A549 (cell line): Measurements from ENCODE around the gene ANO7. TPM values are rescaled to one million over a fixed set of nuclear protein-coding genes. Genes with fewer than 3 reads are reported as not detected.

Experiments used
- ATAC-seq, 2 experiments: fragments of 200-7000 bp in 1 of 2; fragments of >200 bp in 1 of 2; cut with Nextera tagmentation in 1 of 2; cut with Tn5 transposase in 1 of 2; 3 replicates each; pipeline versions ENCODE4 v1.8.0 to v1.9.1; 2018 to 2020; ENCODE audit warnings: mild to moderate bottlenecking in 1 of 2, moderate library complexity in 1 of 2
- CTCF ChIA-PET: fragments of 300-600 bp; sonication (Branson Sonifier 250); formaldehyde crosslinking; extraction: SDS; loops from one replicate; lab custom pipeline; 2021; ENCODE audit warnings: antibody characterized with exemption, inconsistent platforms; lab: Yijun Ruan, JAX
- POLR2A ChIA-PET: fragments of 350-600 bp; formaldehyde crosslinking; extraction: SDS; loops from one replicate; lab custom pipeline; 2021; ENCODE audit warnings: antibody characterized with exemption, inconsistent platforms; lab: Yijun Ruan, JAX
- DNase-seq, 2 experiments: peaks; one replicate each; pipeline versions ENCODE4 v3.0.0 to v3.0.0-alpha.2; 2011 to 2016; ENCODE audit warnings: low read depth in 1 of 2, low spot score in 1 of 2
- FAIRE-seq: peaks from 2 replicates; lab custom pipeline; 2011; peaks lifted over from hg19 to GRCh38; lab: Jason Lieb, UNC
- H3K27ac ChIP-seq, 2 experiments: fragments of >200 bp; sonication (Bioruptor Twin); formaldehyde crosslinking; 3 replicates each; pipeline ENCODE4 v1.5.1; 2016 to 2017
- H3K4me1 ChIP-seq: fragments of >200 bp; sonication (Bioruptor Twin); formaldehyde crosslinking; 3 replicates; pipeline ENCODE4 v1.6.1; 2016
- H3K4me2 ChIP-seq: fragments of >200 bp; sonication (Bioruptor Twin); formaldehyde crosslinking; 3 replicates; pipeline ENCODE4 v1.6.1; 2016
- H3K4me3 ChIP-seq: fragments of >200 bp; sonication (Bioruptor Twin); formaldehyde crosslinking; 3 replicates; pipeline ENCODE4 v1.5.1; 2016
- H3K9me3 ChIP-seq: fragments of >200 bp; sonication (Bioruptor Twin); formaldehyde crosslinking; 3 replicates; pipeline ENCODE4 v1.6.1; 2016
- BHLHE40 ChIP-seq: IDR thresholded peaks from 2 replicates; pipeline ENCODE4 v1.6.1; 2012; ENCODE audit warnings: low read depth, low read length, inconsistent platforms
- CHD4 ChIP-seq: fragments of 200-600 bp; sonication (generic); IDR thresholded peaks from 2 replicates; pipeline ENCODE4 v1.6.1; 2016; ENCODE audit warnings: antibody characterized with exemption, mild to moderate bottlenecking, borderline replicate concordance
- EHMT2 ChIP-seq: fragments of 200-600 bp; sonication (generic); IDR thresholded peaks from 2 replicates; pipeline ENCODE4 v1.6.1; 2016; ENCODE audit warnings: antibody characterized with exemption, low read depth, mild to moderate bottlenecking, moderate library complexity
- ESRRA ChIP-seq: fragments of 150-350 bp; IDR thresholded peaks from 2 replicates; pipeline ENCODE4 v1.6.1; 2014; ENCODE audit warnings: mild to moderate bottlenecking, low read length, borderline replicate concordance
- GATA3 ChIP-seq: IDR thresholded peaks from 2 replicates; pipeline ENCODE4 v1.6.1; 2012; ENCODE audit warnings: borderline replicate concordance
- HOXA7 ChIP-seq: fragments of 250-450 bp; sonication (Bioruptor Pico); IDR thresholded peaks from 2 replicates; pipeline ENCODE4 v1.5.0; 2020; ENCODE audit warnings: mild to moderate bottlenecking, moderate library complexity
- HOXB13 ChIP-seq: fragments of 250-450 bp; sonication (Bioruptor Pico); IDR thresholded peaks from 2 replicates; pipeline ENCODE4 v1.5.0; 2020; ENCODE audit warnings: low read depth, mild to moderate bottlenecking, moderate library complexity
- JUNB ChIP-seq: fragments of >200 bp; sonication (Bioruptor Twin); formaldehyde crosslinking; IDR thresholded peaks from 2 replicates; pipeline ENCODE4 v1.6.1; 2016
- KDM1A ChIP-seq: fragments of 200-600 bp; sonication (generic); IDR thresholded peaks from 2 replicates; pipeline ENCODE4 v1.6.1; 2016; ENCODE audit warnings: low read depth, mild to moderate bottlenecking
- KDM5A ChIP-seq: fragments of 200-600 bp; sonication (generic); IDR thresholded peaks from 2 replicates; pipeline ENCODE4 v1.6.1; 2016; ENCODE audit warnings: antibody characterized with exemption, mild to moderate bottlenecking
- NFE2L2 ChIP-seq: fragments of 150-350 bp; conservative IDR thresholded peaks from 2 replicates; pipeline ENCODE4 v1.6.1; 2014; ENCODE audit warnings: low read length
- POLR2A ChIP-seq: IDR thresholded peaks from 2 replicates; pipeline ENCODE4 v1.6.1; 2012; ENCODE audit warnings: mild to moderate bottlenecking, low read length
- POLR2AphosphoS2 ChIP-seq: conservative IDR thresholded peaks from 2 replicates; pipeline ENCODE4 v1.6.1; 2012; ENCODE audit warnings: low read length, improper control_type of control experiment, inconsistent platforms
- RFX5 ChIP-seq: fragments of 450-650 bp; IDR thresholded peaks from 2 replicates; pipeline ENCODE4 v1.7.1; 2014; ENCODE audit warnings: antibody characterized with exemption, mild to moderate bottlenecking, moderate library complexity
- SMC3 ChIP-seq: fragments of >200 bp; sonication (Bioruptor Twin); formaldehyde crosslinking; IDR thresholded peaks from 3 replicates; pipeline ENCODE4 v1.6.1; 2018; ENCODE audit warnings: inconsistent platforms
- ZSCAN20 ChIP-seq: fragments of 250-450 bp; sonication (Bioruptor Pico); IDR thresholded peaks from 2 replicates; pipeline ENCODE4 v1.8.0; 2022; ENCODE audit warnings: mild to moderate bottlenecking, moderate library complexity
- WGBS: methylation state at CpG from one replicate; pipeline ENCODE4 v1.1.6; 2017; ENCODE audit errors: missing lambda C conversion rate; 5-methylcytosine and 5-hydroxymethylcytosine counted together
- polyA plus RNA-seq, 4 experiments: library from polyadenylated mRNA; depleted of rRNA in 3 of 4; stranded (reverse); fragments of >200 nt; fragmentation: RNase III in 1 of 4; extraction: RNeasy Plus Mini Kit Qiagen cat#74134 plus additional on column Dnase treatment in 1 of 4; gene quantifications; 2 replicates in 3 of 4; 3 replicates in 1 of 4; pipeline ENCODE4 v1.2.3, GENCODE V29; 2011 to 2017
- TF ChIP-seq, protein P1 (sequence below): fragments of >200 bp; sonication (Bioruptor Twin); formaldehyde crosslinking; IDR thresholded peaks from 3 replicates; pipeline ENCODE4 v1.6.1; 2016
- TF ChIP-seq, protein P2 (sequence below): fragments of >200 bp; sonication (Bioruptor Twin); formaldehyde crosslinking; IDR thresholded peaks from 3 replicates; pipeline ENCODE4 v1.5.1; 2016
- TF ChIP-seq, protein P3 (sequence below): fragments of 250-450 bp; sonication (Bioruptor Pico); IDR thresholded peaks from 2 replicates; pipeline ENCODE4 v1.5.0; 2020; ENCODE audit warnings: low read depth, mild to moderate bottlenecking, moderate library complexity

Gene ANO7
- polyA plus RNA-seq, 2 of the 4 experiments (the other 2 are of a cell fraction), result 0.92 to 2.7 TPM

DNA sequence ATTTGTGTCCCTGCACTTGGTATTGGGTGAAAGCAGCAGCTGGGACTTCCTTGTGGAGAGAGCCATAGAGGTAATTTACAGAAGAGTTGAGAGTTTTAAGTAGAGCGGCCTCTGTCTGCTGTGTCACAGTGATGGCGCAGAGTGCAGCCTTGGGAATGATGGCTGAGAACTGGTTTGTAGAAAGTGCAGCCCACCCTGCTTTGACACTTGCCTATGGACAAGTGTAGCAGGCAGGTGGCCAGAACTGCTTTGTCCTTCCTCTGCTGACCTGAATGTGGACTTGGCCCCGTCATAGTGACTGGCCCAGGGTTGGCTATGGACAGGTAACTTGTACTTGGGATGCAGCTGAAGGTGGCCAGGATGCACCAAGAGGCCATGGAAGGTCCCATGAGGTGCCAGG, 6.4 kb upstream of the ANO7 start:
- ChIA-PET CTCF (no interaction called here), POLR2A (no interaction called here)
- no peak for TF ChIP-seq RFX5
- TF ChIP-seq KDM5A, result no peak
- no peak for TF ChIP-seq GATA3
- TF ChIP-seq, protein P1, sequence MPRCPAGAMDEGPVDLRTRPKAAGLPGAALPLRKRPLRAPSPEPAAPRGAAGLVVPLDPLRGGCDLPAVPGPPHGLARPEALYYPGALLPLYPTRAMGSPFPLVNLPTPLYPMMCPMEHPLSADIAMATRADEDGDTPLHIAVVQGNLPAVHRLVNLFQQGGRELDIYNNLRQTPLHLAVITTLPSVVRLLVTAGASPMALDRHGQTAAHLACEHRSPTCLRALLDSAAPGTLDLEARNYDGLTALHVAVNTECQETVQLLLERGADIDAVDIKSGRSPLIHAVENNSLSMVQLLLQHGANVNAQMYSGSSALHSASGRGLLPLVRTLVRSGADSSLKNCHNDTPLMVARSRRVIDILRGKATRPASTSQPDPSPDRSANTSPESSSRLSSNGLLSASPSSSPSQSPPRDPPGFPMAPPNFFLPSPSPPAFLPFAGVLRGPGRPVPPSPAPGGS, result no peak
- no peak for TF ChIP-seq CHD4
- no peak for TF ChIP-seq BHLHE40

DNA sequence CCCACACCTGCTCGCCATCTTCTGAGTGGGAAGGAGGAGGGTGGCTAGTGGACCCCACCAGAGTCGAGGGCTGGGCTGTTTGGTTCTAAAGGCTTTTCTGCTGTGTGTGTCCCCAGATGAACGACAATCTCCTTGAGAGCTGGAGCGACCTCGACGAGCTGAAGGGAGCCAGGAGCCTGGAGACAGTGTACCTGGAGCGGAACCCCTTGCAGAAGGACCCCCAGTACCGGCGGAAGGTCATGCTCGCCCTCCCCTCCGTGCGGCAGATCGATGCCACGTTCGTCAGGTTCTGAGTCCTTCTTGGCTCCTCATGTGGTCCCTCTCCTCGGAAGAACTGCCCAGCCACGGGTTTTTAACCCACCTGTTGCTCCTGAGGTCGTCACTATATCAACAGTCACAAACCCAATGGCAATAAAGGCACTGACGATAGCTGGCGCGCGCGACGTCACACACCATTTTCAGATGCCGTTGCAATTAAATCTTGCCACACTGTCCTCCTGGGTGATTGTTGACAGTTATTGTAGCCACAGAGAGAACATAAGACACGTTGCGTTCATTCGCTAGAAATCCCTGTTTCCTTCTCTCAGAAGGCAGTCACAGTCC, 5.8 kb upstream of the ANO7 start:
- Histone ChIP-seq H3K4me1 (no peaks in the 10 kb centered on the region), H3K27ac (no peak overlapping the region), H3K4me3 (no peak overlapping the region), H3K9me3 (no peaks in the 10 kb centered on the region)
- POLR2A ChIA-PET, result no interaction called here
- FAIRE-seq (no peak), DNase-seq (no peak), ATAC-seq (no peak)
- no peak for TF ChIP-seq NFE2L2
- TF ChIP-seq, protein P2, sequence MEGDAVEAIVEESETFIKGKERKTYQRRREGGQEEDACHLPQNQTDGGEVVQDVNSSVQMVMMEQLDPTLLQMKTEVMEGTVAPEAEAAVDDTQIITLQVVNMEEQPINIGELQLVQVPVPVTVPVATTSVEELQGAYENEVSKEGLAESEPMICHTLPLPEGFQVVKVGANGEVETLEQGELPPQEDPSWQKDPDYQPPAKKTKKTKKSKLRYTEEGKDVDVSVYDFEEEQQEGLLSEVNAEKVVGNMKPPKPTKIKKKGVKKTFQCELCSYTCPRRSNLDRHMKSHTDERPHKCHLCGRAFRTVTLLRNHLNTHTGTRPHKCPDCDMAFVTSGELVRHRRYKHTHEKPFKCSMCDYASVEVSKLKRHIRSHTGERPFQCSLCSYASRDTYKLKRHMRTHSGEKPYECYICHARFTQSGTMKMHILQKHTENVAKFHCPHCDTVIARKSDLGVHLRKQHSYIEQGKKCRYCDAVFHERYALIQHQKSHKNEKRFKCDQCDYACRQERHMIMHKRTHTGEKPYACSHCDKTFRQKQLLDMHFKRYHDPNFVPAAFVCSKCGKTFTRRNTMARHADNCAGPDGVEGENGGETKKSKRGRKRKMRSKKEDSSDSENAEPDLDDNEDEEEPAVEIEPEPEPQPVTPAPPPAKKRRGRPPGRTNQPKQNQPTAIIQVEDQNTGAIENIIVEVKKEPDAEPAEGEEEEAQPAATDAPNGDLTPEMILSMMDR, result no peak
- TF ChIP-seq KDM1A, result no peak
- TF ChIP-seq POLR2A, result no peak
- no peak for TF ChIP-seq BHLHE40
- no peak for TF ChIP-seq POLR2AphosphoS2
- TF ChIP-seq, all 56 proteins: peak for 0
- H3K4me2 ChIP-seq, result no peak overlapping the region
- CTCF ChIA-PET, result no interaction called here
- 88% methylated on average over 28 of the region's 28 CpGs for WGBS

More for the DNA sequence above, 6.4 kb upstream of the ANO7 start:
- Histone ChIP-seq H3K4me1 (no peaks in the 10 kb centered on the region), H3K9me3 (no peaks in the 10 kb centered on the region), H3K27ac (no peak overlapping the region), H3K4me3 (no peak overlapping the region), H3K4me2 (no peak overlapping the region)
- 90% methylated on average over 3 of the region's 3 CpGs for WGBS
- FAIRE-seq, result no peak
- ATAC-seq, result no peak
- no peak for DNase-seq

DNA sequence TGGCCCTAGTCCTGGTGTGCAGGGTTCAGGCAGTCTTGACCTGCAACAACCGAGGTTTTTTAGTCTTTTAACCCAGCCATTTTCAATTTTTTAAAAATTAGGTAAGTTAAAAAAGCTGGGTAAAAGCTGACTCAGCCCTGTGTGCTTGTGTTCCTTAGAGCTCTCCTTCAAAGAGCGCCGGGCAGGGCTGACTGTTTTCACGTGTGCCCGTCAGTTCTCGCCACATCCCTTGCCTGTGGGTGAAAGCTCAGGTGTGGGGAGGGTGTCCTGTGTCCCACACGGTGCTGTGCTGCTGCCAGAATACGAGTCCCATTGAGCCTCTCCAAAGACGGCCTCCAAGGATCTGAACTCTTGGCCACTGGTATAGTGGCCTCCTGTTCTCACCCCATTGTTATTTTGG, 5.3 kb upstream of the ANO7 start:
- ChIA-PET CTCF (no interaction called here), POLR2A (no interaction called here)
- no peak overlapping the region for H3K4me3 ChIP-seq
- peaks cover 4% of the 10 kb centered on the region; the same call in 1 of the 3 replicates for H3K4me1 ChIP-seq
- H3K27ac ChIP-seq, result no peak overlapping the region
- H3K4me2 ChIP-seq, result no peak overlapping the region
- H3K9me3 ChIP-seq, result no peaks in the 10 kb centered on the region
- WGBS, result 84% methylated on average over 9 of the region's 9 CpGs
- TF ChIP-seq HOXB13 (CRISPR knock-in tag) (no peak), ESRRA (no peak), HOXA7 (CRISPR knock-in tag) (no peak), ZSCAN20 (no peak), JUNB (no peak), EHMT2 (no peak), SMC3 (no peak)
- TF ChIP-seq, protein P3, sequence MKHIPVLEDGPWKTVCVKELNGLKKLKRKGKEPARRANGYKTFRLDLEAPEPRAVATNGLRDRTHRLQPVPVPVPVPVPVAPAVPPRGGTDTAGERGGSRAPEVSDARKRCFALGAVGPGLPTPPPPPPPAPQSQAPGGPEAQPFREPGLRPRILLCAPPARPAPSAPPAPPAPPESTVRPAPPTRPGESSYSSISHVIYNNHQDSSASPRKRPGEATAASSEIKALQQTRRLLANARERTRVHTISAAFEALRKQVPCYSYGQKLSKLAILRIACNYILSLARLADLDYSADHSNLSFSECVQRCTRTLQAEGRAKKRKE (CRISPR knock-in tag), result no peak
- ATAC-seq (no peak), FAIRE-seq (no peak), DNase-seq (no peak)
